GM21737 (cell line): ENCODE measurements around the gene ZNF609.

Experiments
- ATAC-seq: cut with Tn5 transposase; IDR thresholded peaks from one replicate; pipeline ENCODE4 v1.9.1; 2021; ENCODE audit warnings: mild to moderate bottlenecking, moderate library complexity; ENCODE audit not compliant: unreplicated experiment

The ZNF609 gene

GRCh38 chr15:64690008-64690407, 229.6 kb downstream of the ZNF609 start:
- no peak for ATAC-seq

- no peak for ATAC-seq
These were observed 230.4 kb downstream of the ZNF609 start for GRCh38 chr15:64690578-64691296.

- ATAC-seq: no peak
These were observed 231.7 kb downstream of the ZNF609 start for GRCh38 chr15:64691896-64692565.

- ATAC-seq: no peak
These were observed 232.8 kb downstream of the ZNF609 start for GRCh38 chr15:64693134-64693533.

- ATAC-seq: no peak
These were observed 234.4 kb downstream of the ZNF609 start for GRCh38 chr15:64694816-64695215.

- ATAC-seq: no peak
These were observed 235.2 kb downstream of the ZNF609 start for GRCh38 chr15:64695561-64695992.

GRCh38 chr15:64696481-64696880, 236.1 kb downstream of the ZNF609 start:
- ATAC-seq: no peak

GRCh38 chr15:64697911-64698369, 237.6 kb downstream of the ZNF609 start:
- no peak for ATAC-seq

- no peak for ATAC-seq
These were observed 238.4 kb downstream of the ZNF609 start for GRCh38 chr15:64698823-64699222.

- no peak for ATAC-seq
These were observed 239.5 kb downstream of the ZNF609 start for GRCh38 chr15:64699751-64700388.

GRCh38 chr15:64701051-64701450, 240.7 kb downstream of the ZNF609 start:
- ATAC-seq: no peak

GRCh38 chr15:64701482-64702184, 241.3 kb downstream of the ZNF609 start:
- ATAC-seq: no peak

- ATAC-seq: peak; percentile 85
These were observed 242.6 kb downstream of the ZNF609 start for GRCh38 chr15:64702816-64703631.

GRCh38 chr15:64703632-64703959, 243.2 kb downstream of the ZNF609 start:
- ATAC-seq: no peak

GRCh38 chr15:64705006-64705405, 244.6 kb downstream of the ZNF609 start:
- no peak for ATAC-seq

- ATAC-seq: no peak
These were observed 245.9 kb downstream of the ZNF609 start for GRCh38 chr15:64706011-64706911.

- no peak for ATAC-seq
These were observed 250.5 kb downstream of the ZNF609 start for GRCh38 chr15:64710676-64711428.

GRCh38 chr15:64712353-64712752, 252.0 kb downstream of the ZNF609 start:
- no peak for ATAC-seq

- ATAC-seq: no peak
These were observed 253.2 kb downstream of the ZNF609 start for GRCh38 chr15:64713592-64713991.
